ENCODE measurements around the gene ASIC1. TPM values are rescaled to one million over a fixed set of nuclear protein-coding genes. Genes with fewer than 3 reads are reported as not detected.
A peak's percentile ranks its signal among the peaks of the same experiment; 100 is the strongest.

The ASIC1 gene
- total RNA-seq, 1 donor from 2014 or later = 8.1 TPM

DNA sequence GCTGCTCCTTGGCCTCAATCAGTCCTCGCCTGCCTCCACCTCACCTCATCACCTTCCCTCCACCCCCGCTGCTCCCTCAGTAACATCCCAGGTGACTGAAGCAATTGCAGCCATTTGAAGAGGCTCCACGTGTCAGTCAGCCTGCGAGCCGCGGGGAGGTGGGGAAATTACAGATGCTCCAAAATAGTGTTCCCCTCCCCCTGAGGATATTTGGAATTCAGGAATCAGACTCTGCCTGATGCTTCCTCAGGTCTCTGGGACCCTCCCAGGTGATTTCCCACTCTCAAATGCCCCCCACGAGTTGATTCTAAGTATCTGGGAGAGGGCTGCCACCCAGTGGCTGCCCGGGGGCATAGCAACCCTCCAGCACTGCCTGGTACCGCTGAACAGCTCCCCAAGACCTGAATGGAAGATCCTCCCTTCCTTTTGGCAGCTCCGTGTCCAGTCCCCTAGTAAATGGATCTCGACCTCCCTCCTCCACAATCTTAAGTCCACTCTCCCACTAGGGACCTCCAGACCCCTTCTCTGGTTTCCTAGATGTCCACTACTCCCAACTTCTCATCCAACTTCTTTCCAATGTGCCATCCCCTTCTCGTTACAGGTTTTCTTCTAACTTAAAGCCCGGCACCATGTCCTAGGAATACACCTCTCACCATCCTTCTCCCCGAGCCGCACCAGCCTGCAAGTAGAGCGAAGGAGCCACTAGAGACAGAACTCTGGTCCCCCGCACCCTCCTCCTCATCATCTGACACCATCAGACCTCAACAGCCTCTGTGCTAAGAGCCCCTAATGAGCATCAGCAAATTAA lies 1.4 kb upstream of the ASIC1 start:
- Histone ChIP-seq H3K27ac (ENCODE audit: low read depth, low read length) (no peak overlapping the region), H3K27me3 (ENCODE audit: insufficient read depth, low read length) (peaks cover 20% of the 10 kb centered on the region), H3K9me3 (ENCODE audit: insufficient read depth, low read depth, low read length) (no peaks in the 10 kb centered on the region), H3K4me3 (ENCODE audit: insufficient read depth, low read depth, low read length) (no peak overlapping the region), H4K20me1 (ENCODE audit: insufficient read depth, low read length) (peaks cover 5% of the 10 kb centered on the region), H3K9ac (ENCODE audit: low read length) (no peak overlapping the region), H3K4me1 (ENCODE audit: insufficient read depth, low read length) (peaks cover 15% of the 10 kb centered on the region), H3K36me3 (ENCODE audit: insufficient read depth, low read length) (no peaks in the 10 kb centered on the region), H3K79me2 (ENCODE audit: insufficient read depth, low read length) (no peaks in the 10 kb centered on the region), H2AFZ (ENCODE audit: low read depth, low read length) (peak overlapping the region; percentile 43), H3K4me2 (ENCODE audit: low read length) (peak overlapping the region; percentile 65)
- FAIRE-seq (no peak), DNase-seq (ENCODE audit: low read depth) (no peak)
- Mint-ChIP-seq H3K4me1 (ENCODE audit: low read depth, unreplicated experiment) (peaks cover 17% of the 10 kb centered on the region), H3K36me3 (ENCODE audit: low read depth, unreplicated experiment) (peaks cover 8% of the 10 kb centered on the region), H3K4me3 (ENCODE audit: unreplicated experiment) (peak overlapping the region; percentile 51), H3K27me3 (ENCODE audit: low read depth, unreplicated experiment) (peaks cover 60% of the 10 kb centered on the region), H3K9me3 (ENCODE audit: unreplicated experiment) (no peaks in the 10 kb centered on the region), H3K27ac (ENCODE audit: unreplicated experiment) (no peak overlapping the region)
- TF ChIP-seq, protein P1, sequence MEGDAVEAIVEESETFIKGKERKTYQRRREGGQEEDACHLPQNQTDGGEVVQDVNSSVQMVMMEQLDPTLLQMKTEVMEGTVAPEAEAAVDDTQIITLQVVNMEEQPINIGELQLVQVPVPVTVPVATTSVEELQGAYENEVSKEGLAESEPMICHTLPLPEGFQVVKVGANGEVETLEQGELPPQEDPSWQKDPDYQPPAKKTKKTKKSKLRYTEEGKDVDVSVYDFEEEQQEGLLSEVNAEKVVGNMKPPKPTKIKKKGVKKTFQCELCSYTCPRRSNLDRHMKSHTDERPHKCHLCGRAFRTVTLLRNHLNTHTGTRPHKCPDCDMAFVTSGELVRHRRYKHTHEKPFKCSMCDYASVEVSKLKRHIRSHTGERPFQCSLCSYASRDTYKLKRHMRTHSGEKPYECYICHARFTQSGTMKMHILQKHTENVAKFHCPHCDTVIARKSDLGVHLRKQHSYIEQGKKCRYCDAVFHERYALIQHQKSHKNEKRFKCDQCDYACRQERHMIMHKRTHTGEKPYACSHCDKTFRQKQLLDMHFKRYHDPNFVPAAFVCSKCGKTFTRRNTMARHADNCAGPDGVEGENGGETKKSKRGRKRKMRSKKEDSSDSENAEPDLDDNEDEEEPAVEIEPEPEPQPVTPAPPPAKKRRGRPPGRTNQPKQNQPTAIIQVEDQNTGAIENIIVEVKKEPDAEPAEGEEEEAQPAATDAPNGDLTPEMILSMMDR (IDR thresholded peaks at IDR 0.05; ENCODE audit: insufficient read depth, low read depth, low read length) = peak; percentile 95
- no peak for TF ChIP-seq EZH2 (IDR thresholded peaks at IDR 0.05; ENCODE audit: insufficient read depth, low read length)

- H3K79me2 ChIP-seq (ENCODE audit: insufficient read depth, low read length) = no peaks in the 10 kb centered on the region
- H3K27me3 ChIP-seq (ENCODE audit: insufficient read depth, low read length) = peaks cover 14% of the 10 kb centered on the region
- no peak overlapping the region for H3K9ac ChIP-seq (ENCODE audit: low read length)
- no peak overlapping the region for H3K27ac ChIP-seq (ENCODE audit: low read depth, low read length)
- no peaks in the 10 kb centered on the region for H3K9me3 ChIP-seq (ENCODE audit: insufficient read depth, low read depth, low read length)
- FAIRE-seq (no peak), DNase-seq (ENCODE audit: low read depth) (no peak)
- Mint-ChIP-seq H3K4me1 (ENCODE audit: low read depth, unreplicated experiment) (peaks cover 17% of the 10 kb centered on the region), H3K27me3 (ENCODE audit: low read depth, unreplicated experiment) (peaks cover 60% of the 10 kb centered on the region), H3K4me3 (ENCODE audit: unreplicated experiment) (peak overlapping the region; percentile 92), H3K9me3 (ENCODE audit: unreplicated experiment) (peaks cover 3% of the 10 kb centered on the region), H3K27ac (ENCODE audit: unreplicated experiment) (peak overlapping the region; percentile 70), H3K36me3 (ENCODE audit: low read depth, unreplicated experiment) (peaks cover 13% of the 10 kb centered on the region)
- peak overlapping the region; percentile 97 for H3K4me2 ChIP-seq (ENCODE audit: low read length)
- H3K36me3 ChIP-seq (ENCODE audit: insufficient read depth, low read length) = no peaks in the 10 kb centered on the region
- H3K4me1 ChIP-seq (ENCODE audit: insufficient read depth, low read length) = peaks cover 15% of the 10 kb centered on the region
- no peak for TF ChIP-seq EZH2 (IDR thresholded peaks at IDR 0.05; ENCODE audit: insufficient read depth, low read length)
- TF ChIP-seq, protein P1 (IDR thresholded peaks at IDR 0.05; ENCODE audit: insufficient read depth, low read depth, low read length) = no peak
- H4K20me1 ChIP-seq (ENCODE audit: insufficient read depth, low read length) = peaks cover 5% of the 10 kb centered on the region
- H3K4me3 ChIP-seq (ENCODE audit: insufficient read depth, low read depth, low read length) = peak overlapping the region; percentile 70
- peak overlapping the region; percentile 84 for H2AFZ ChIP-seq (ENCODE audit: low read depth, low read length)
These were observed 788 bp upstream of the ASIC1 start for GRCh38 chr12:50056639-50056976.
